Erythroblast (primary cell): ENCODE data around the gene PCGF2.

Experiments used
- DNase-seq, 2 experiments: peaks; one replicate each; lab custom pipeline; 2025; lab: John Stamatoyannopoulos, UW
- GATA1 ChIP-seq: IDR thresholded peaks from 2 replicates; pipeline ENCODE4 v1.6.1; 2011; ENCODE audit warnings: low read depth, mild to moderate bottlenecking, control low read depth, low read length, moderate library complexity
- POLR2A ChIP-seq: IDR thresholded peaks from 2 replicates; pipeline ENCODE4 v1.6.1; 2011; ENCODE audit warnings: mild to moderate bottlenecking, low read length

Gene PCGF2

GRCh38 chr17:38766341-38766740, 18.2 kb upstream of the PCGF2 start:
- no peak for TF ChIP-seq POLR2A
- no peak for TF ChIP-seq GATA1
- DNase-seq: no peak

GRCh38 chr17:38762231-38762630, 14.1 kb upstream of the PCGF2 start:
- no peak for DNase-seq
- no peak for TF ChIP-seq POLR2A
- TF ChIP-seq GATA1: no peak

DNA sequence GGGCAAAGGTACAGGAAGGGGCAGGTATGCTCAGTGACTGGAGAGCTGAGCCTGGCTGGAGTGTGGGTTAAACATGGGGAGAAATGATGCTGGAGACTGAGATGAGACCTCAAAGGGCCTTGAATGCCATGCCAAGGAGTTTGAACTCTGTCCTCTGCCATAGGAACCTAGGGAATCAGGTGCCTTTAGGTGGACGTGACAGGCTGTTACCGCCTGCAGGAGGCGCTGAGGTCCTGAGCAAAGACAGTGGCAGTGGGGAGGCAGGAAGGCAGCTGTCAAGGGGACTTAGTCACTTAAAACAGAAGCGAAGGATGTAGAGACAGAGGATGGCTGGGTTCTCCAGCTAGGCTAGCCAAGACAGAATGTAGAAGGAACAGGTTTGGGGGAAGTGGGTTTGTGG, 13.5 kb upstream of the PCGF2 start:
- TF ChIP-seq POLR2A (no peak), GATA1 (no peak)
- DNase-seq: peak; percentile 62 to 66

GRCh38 chr17:38753071-38753506, 5.0 kb upstream of the PCGF2 start:
- peak; percentile 41 to 59 for DNase-seq
- TF ChIP-seq GATA1: no peak
- no peak for TF ChIP-seq POLR2A

DNA sequence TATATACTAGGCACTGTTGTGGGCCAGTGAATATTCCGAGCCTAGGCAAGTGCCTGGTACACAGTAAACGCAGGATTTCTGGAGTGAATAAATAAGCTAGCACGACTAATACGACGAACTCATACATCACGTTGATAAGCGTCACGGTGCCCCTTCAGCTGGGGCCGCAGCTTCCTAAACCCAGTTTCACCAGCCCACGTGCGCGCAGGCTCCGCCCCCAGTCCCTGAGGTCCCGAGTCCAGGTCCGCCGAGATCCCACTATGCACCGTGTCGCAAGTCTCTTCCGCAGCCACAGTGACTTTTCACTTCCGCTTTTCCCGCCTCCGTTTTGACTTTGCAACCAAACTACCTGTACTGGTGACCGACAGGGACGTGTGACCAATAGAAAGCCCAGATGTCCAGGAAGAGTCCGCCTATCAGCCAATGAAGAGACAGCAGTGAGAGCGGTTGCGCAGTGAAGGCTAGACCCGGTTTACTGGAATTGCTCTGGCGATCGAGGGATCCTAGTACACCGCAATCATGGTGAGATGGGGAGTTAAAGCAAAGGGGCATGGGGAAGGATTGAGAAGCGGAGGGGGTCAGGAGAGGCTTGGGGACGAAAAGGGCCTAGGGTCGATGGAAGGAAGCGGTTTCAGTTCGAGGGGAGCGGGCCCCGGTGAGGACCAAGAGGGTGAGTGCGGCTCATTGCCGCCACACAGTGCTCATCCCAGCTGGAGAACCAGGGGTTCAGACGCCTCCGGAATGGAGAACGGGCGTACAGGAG, 4.4 kb upstream of the PCGF2 start, which contains the start of gene PSMB3:
Gene PSMB3 (plus strand): TSS at position 434 of the 763 bp plus-strand sequence. CDS start 86 bp downstream, at position 520.
- peak; percentile 83 for TF ChIP-seq POLR2A
- no peak for TF ChIP-seq GATA1
- DNase-seq: peak; percentile 99

DNA sequence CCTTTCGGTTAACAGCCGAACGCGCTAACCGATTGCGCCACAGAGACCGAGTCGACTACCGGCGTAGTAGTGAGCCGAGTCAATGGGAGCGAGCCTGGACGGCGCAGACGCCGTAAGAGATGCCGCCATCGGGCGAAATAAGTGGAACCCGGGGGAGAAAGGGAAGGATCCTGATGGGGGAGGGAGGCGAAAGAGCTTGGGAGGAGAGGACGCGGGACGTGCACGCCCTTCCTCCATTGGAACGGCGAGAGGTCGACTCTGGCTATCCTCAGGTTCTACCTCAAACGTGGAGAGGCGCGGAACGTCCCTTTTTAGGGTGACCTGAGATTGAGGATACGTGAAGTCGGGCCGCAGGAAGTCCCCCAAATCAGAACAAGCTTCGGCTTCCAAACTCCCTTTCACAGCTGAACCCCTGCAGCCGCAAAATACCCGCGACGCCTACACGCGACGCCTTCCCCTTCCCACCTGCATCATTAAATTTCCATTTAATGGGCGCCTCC, 3.7 kb upstream of the PCGF2 start:
- no peak for TF ChIP-seq GATA1

DNA sequence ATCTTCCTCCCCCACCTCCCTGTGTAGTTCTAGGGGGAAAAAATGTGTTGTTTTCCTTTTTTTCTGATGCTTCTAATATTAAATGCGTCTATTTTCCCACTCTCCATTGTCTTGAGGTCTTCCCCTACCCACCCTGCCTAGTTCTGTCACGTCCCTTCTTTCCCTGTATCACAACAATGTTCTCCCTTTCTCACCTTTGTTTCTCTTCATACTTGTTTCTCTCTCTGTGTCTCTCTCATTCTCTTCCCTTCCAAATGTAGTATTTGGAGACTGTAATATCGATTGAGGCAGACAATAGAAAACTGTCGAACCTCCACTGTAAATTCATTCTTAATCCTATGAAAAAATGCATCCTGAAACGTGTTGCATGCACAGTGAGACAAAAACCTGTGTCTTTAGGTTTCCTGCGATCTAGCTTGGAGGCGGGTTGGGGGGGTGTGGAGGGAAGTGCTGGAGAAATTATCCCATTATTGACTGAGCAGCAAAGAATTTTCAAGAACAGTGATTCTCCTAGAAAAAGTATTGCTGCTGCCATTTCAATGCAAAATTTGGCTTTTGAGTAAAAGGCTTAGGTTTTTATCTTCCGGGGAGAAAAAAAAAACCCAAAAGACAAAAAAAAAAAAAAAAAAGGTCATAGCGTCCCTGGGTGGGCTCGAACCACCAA, 3.1 kb upstream of the PCGF2 start:
- no peak for DNase-seq
- TF ChIP-seq GATA1 (no peak), POLR2A (no peak)

More for the DNA sequence above, 3.7 kb upstream of the PCGF2 start:
- DNase-seq: peak; percentile 88 to 94

- DNase-seq: peak; percentile 46 to 47
- TF ChIP-seq GATA1 (no peak), POLR2A (no peak)
Measured at GRCh38 chr17:38750312-38751121, 2.4 kb upstream of the PCGF2 start.

GRCh38 chr17:38750044-38750311, 1.8 kb upstream of the PCGF2 start:
- TF ChIP-seq POLR2A (no peak), GATA1 (no peak)
- DNase-seq: no peak

- peak; percentile 31 to 41 for DNase-seq
- TF ChIP-seq GATA1: no peak
- no peak for TF ChIP-seq POLR2A
Measured at GRCh38 chr17:38749223-38750043, 1.3 kb upstream of the PCGF2 start.

GRCh38 chr17:38748892-38749222, 721 bp upstream of the PCGF2 start:
- TF ChIP-seq POLR2A (no peak), GATA1 (no peak)
- DNase-seq: no peak

DNA sequence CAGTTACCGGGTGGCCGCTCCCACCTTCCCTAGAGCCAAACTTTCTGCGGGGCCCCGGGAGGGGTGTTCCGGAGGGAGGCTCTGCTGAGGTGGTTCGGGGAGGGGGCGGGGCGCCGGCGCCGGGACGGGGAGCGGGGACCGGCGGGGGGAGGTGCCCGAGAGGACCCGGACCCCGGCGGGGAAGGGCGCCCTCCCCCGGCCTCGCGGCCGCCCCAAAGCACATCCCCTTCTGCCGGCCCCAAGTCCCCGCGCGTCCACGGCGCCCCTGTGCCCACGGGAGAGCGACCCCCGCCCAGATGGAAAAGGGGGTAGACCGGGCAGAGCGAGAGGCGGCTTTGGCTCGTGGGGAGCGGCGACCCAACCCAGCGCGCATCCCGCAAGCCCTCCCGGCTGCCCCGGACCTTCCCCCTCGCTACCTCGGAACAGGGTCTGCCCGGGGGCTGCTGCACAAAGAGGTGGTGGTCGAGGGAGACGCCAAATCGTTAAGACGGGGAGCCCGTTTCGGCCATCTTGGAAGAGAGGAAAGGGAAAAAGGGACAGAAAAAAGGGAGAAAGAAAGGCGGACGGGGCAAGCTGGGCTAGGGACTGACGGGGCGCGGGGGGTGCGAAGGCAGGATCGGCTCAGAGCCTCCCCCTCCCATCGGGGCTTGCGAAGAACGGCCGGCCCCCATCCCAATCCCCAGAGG, 530 bp downstream of the PCGF2 start:
- DNase-seq: no peak

DNA sequence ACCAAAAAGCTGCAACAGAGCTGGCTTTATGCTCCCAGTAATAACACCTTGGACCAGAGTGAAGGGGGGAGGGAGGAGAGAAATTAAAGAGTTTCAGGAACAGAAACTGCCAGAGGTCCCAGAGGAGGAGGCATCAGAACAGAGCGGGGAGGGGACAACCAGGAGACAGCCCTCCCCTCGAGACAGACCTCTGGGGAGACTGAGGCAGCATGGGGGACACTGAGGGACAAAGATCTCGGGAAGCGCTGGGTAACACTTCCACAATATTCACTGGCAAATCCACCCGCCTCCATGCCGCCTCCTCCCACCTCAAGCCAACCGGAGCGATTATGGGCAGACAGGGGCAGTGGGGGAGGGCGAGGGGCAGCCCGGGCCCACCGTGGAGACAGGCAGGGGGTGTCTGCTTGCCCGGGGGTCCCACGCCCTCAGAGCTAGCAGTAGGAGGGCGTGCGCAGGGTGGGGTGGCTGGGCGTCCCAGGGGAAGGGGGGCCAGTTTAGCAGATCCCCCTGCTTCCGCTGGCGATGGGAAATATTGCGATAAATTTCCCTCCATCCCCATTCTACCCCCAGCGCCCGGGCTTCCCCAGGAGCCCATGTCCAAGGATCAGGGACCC, 1.2 kb downstream of the PCGF2 start:
- DNase-seq: no peak
- TF ChIP-seq GATA1 (no peak), POLR2A (no peak)

More for the DNA sequence above, 530 bp downstream of the PCGF2 start:
- TF ChIP-seq POLR2A: no peak
- TF ChIP-seq GATA1: no peak
